ENCODE measurements around the gene SLC66A3.

DNA sequence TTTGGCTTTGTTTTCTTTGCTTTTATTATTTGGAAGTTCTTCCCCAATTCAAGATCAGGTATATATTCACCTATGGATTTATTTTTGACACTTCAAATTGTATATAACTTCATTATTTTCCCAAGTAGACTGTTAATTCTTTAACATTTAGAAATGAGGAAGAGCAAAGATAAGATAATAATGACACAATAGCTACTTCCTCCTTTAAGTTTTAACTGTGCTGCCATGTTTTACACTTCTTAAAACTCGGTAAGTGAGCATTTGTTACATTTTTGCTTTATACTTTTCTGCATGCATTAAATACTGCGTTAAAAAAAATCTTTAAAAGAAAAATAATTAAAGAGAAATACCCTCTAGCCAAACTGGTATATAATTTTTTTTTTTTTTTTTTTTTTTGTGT, 32.5 kb downstream of the SLC66A3 start:
- TF ChIP-seq, protein P1, sequence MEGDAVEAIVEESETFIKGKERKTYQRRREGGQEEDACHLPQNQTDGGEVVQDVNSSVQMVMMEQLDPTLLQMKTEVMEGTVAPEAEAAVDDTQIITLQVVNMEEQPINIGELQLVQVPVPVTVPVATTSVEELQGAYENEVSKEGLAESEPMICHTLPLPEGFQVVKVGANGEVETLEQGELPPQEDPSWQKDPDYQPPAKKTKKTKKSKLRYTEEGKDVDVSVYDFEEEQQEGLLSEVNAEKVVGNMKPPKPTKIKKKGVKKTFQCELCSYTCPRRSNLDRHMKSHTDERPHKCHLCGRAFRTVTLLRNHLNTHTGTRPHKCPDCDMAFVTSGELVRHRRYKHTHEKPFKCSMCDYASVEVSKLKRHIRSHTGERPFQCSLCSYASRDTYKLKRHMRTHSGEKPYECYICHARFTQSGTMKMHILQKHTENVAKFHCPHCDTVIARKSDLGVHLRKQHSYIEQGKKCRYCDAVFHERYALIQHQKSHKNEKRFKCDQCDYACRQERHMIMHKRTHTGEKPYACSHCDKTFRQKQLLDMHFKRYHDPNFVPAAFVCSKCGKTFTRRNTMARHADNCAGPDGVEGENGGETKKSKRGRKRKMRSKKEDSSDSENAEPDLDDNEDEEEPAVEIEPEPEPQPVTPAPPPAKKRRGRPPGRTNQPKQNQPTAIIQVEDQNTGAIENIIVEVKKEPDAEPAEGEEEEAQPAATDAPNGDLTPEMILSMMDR (IDR thresholded peaks at IDR 0.05): no peak
- TF ChIP-seq POLR2A (IDR thresholded peaks at IDR 0.05) (no peak), POLR2AphosphoS5 (IDR thresholded peaks at IDR 0.05; ENCODE audit: insufficient read depth in 1 of 2, low read depth in 1 of 2) (no peak)
